HL-60 (cell line): ENCODE data around the gene SLC6A18.
"Not testable (repeated sequence)": the region's sequence is repeated elsewhere in the genome, so short reads cannot be mapped to it uniquely, and the experiment has no call there.

Source experiments
- DNase-seq, 2 experiments: peaks; one replicate each; pipeline ENCODE4 v3.0.0-alpha.2; 2010 to 2020; ENCODE audit warnings: low read depth in 1 of 2, low spot score in 1 of 2
- H3K27ac ChIP-seq: fragments of 250-450 bp; sonication (Bioruptor Pico); replicated peaks from 2 replicates; pipeline ENCODE4 v1.5.1; 2020; ENCODE audit warnings: mild to moderate bottlenecking, moderate library complexity
- H3K27me3 ChIP-seq: fragments of 250-450 bp; sonication (Bioruptor Pico); 2 replicates; pipeline ENCODE4 v1.5.1; 2021; ENCODE audit warnings: mild to moderate bottlenecking, moderate library complexity; ENCODE audit not compliant: insufficient read depth, poor library complexity, severe bottlenecking
- H3K4me3 ChIP-seq: replicated peaks from 2 replicates; pipeline ENCODE4 v1.5.1; 2011; ENCODE audit warnings: mild to moderate bottlenecking, control low read depth, low read length; ENCODE audit not compliant: insufficient read depth
- CTCF ChIP-seq: IDR thresholded peaks from one replicate; pipeline ENCODE4 v1.5.1; 2011; ENCODE audit warnings: low read length, control low read depth, inconsistent platforms; ENCODE audit not compliant: insufficient read depth
- GABPA ChIP-seq: IDR thresholded peaks from 2 replicates; pipeline ENCODE4 v1.6.1; 2012; ENCODE audit warnings: low read depth
- POLR2AphosphoS5 ChIP-seq: IDR thresholded peaks from 2 replicates; pipeline ENCODE4 v1.6.1; 2012; ENCODE audit warnings: low read depth
- REST ChIP-seq: IDR thresholded peaks from 2 replicates; pipeline ENCODE4 v1.6.1; 2012; ENCODE audit warnings: low read depth; ENCODE audit not compliant: insufficient replicate concordance
- SPI1 ChIP-seq: IDR thresholded peaks from 2 replicates; pipeline ENCODE4 v1.6.1; 2012; ENCODE audit warnings: low read depth, mild to moderate bottlenecking, borderline replicate concordance

Gene SLC6A18

GRCh38 chr5:1285141-1285540 lies 60.0 kb downstream of the SLC6A18 start:
- no peaks in the 10 kb centered on the region for H3K27me3 ChIP-seq
- H3K27ac ChIP-seq = no peak overlapping the region
- no peak for DNase-seq
- no peak for TF ChIP-seq CTCF
- TF ChIP-seq REST = no peak
- TF ChIP-seq POLR2AphosphoS5 = no peak
- no peak for TF ChIP-seq SPI1
- TF ChIP-seq GABPA = no peak
- H3K4me3 ChIP-seq = no peak overlapping the region

- H3K27ac ChIP-seq = no peak overlapping the region
- TF ChIP-seq CTCF (no peak), GABPA (no peak), SPI1 (no peak), POLR2AphosphoS5 (no peak), REST (no peak)
- DNase-seq = no peak
Observed at GRCh38 chr5:1285883-1286291, 60.7 kb downstream of the SLC6A18 start.

GRCh38 chr5:1288439-1289335 lies 63.5 kb downstream of the SLC6A18 start:
- Histone ChIP-seq H3K27ac (no peak overlapping the region), H3K27me3 (no peaks in the 10 kb centered on the region), H3K4me3 (no peak overlapping the region)
- TF ChIP-seq REST (no peak), SPI1 (no peak), POLR2AphosphoS5 (no peak), CTCF (no peak)
- DNase-seq = no peak

More at GRCh38 chr5:1285883-1286291, 60.7 kb downstream of the SLC6A18 start:
- H3K4me3 ChIP-seq = no peak overlapping the region
- no peaks in the 10 kb centered on the region for H3K27me3 ChIP-seq

- H3K4me3 ChIP-seq, H3K27me3 ChIP-seq, H3K27ac ChIP-seq, DNase-seq: not testable (repeated sequence)
Observed at GRCh38 chr5:1289559-1289958, 64.4 kb downstream of the SLC6A18 start.

GRCh38 chr5:1290956-1291355 lies 65.8 kb downstream of the SLC6A18 start:
- not testable (repeated sequence) for H3K4me3 ChIP-seq, H3K27me3 ChIP-seq, DNase-seq, H3K27ac ChIP-seq
